ENCODE measurements around the gene ESF1. TPM values are rescaled to one million over a fixed set of nuclear protein-coding genes. Genes with fewer than 3 reads are reported as not detected.

Gene ESF1
- total RNA-seq, 1 donor from 2014 or later: 17.4 TPM

- Mint-ChIP-seq H3K4me1 (peaks cover 3% of the 10 kb centered on the region), H3K27me3 (ENCODE audit: low read depth) (no peaks in the 10 kb centered on the region), H3K27ac (no peak overlapping the region), H3K36me3 (no peaks in the 10 kb centered on the region), H3K4me3 (no peak overlapping the region), H3K9me3 (peaks cover 9% of the 10 kb centered on the region)
- TF ChIP-seq CTCF (IDR thresholded peaks at IDR 0.05; ENCODE audit: unreplicated experiment): no peak
- no peak for DNase-seq (ENCODE audit: low spot score in 2 of 2, unreplicated experiment in 2 of 2)
Measured at GRCh38 chr20:13676682-13677081, 108.0 kb downstream of the ESF1 start.

GRCh38 chr20:13672690-13673089 lies 112.0 kb downstream of the ESF1 start:
- no peak for DNase-seq (ENCODE audit: low spot score in 2 of 2, unreplicated experiment in 2 of 2)
- Mint-ChIP-seq H3K9me3 (peaks cover 4% of the 10 kb centered on the region), H3K4me3 (no peak overlapping the region), H3K27ac (no peak overlapping the region), H3K4me1 (peaks cover 3% of the 10 kb centered on the region), H3K27me3 (ENCODE audit: low read depth) (no peaks in the 10 kb centered on the region), H3K36me3 (no peaks in the 10 kb centered on the region)
- no peak for TF ChIP-seq CTCF (IDR thresholded peaks at IDR 0.05; ENCODE audit: unreplicated experiment)

GRCh38 chr20:13671916-13672378 lies 112.8 kb downstream of the ESF1 start:
- H3K4me3 Mint-ChIP-seq: no peak overlapping the region
- TF ChIP-seq CTCF (IDR thresholded peaks at IDR 0.05; ENCODE audit: unreplicated experiment): no peak
- H3K27me3 Mint-ChIP-seq (ENCODE audit: low read depth): no peaks in the 10 kb centered on the region
- H3K27ac Mint-ChIP-seq: no peak overlapping the region
- H3K36me3 Mint-ChIP-seq: no peaks in the 10 kb centered on the region
- H3K9me3 Mint-ChIP-seq: peaks cover 4% of the 10 kb centered on the region
- peaks cover 3% of the 10 kb centered on the region for H3K4me1 Mint-ChIP-seq
- DNase-seq (ENCODE audit: low spot score in 2 of 2, unreplicated experiment in 2 of 2): no peak

- TF ChIP-seq CTCF (IDR thresholded peaks at IDR 0.05; ENCODE audit: unreplicated experiment): no peak
Measured at GRCh38 chr20:13671512-13671911, 113.2 kb downstream of the ESF1 start.

GRCh38 chr20:13670160-13670559 lies 114.6 kb downstream of the ESF1 start:
- DNase-seq (ENCODE audit: low spot score in 2 of 2, unreplicated experiment in 2 of 2): no peak
- no peaks in the 10 kb centered on the region for H3K27me3 Mint-ChIP-seq (ENCODE audit: low read depth)
- no peak for TF ChIP-seq CTCF (IDR thresholded peaks at IDR 0.05; ENCODE audit: unreplicated experiment)
- H3K4me1 Mint-ChIP-seq: peaks cover 3% of the 10 kb centered on the region
- H3K4me3 Mint-ChIP-seq: no peak overlapping the region
- H3K36me3 Mint-ChIP-seq: no peaks in the 10 kb centered on the region
- H3K9me3 Mint-ChIP-seq: peaks cover 4% of the 10 kb centered on the region
- no peak overlapping the region for H3K27ac Mint-ChIP-seq

More at GRCh38 chr20:13671512-13671911, 113.2 kb downstream of the ESF1 start:
- Mint-ChIP-seq H3K4me1 (peaks cover 3% of the 10 kb centered on the region), H3K27me3 (ENCODE audit: low read depth) (no peaks in the 10 kb centered on the region), H3K27ac (no peak overlapping the region), H3K36me3 (no peaks in the 10 kb centered on the region), H3K9me3 (peaks cover 4% of the 10 kb centered on the region), H3K4me3 (no peak overlapping the region)
- DNase-seq (ENCODE audit: low spot score in 2 of 2, unreplicated experiment in 2 of 2): no peak
